Smooth muscle cell (in vitro differentiated cells): ENCODE data around the gene C11orf24. TPM values are rescaled to one million over a fixed set of nuclear protein-coding genes. Genes with fewer than 3 reads are reported as not detected.

Experiments used
- DNase-seq: peaks from one replicate; lab custom pipeline; 2025; ENCODE audit not compliant: unreplicated experiment; lab: John Stamatoyannopoulos, UW
- H2AFZ ChIP-seq: fragments of 200-600 bp; sonication (generic); 2 replicates; pipeline ENCODE4 v1.6.0; 2016; ENCODE audit warnings: antibody characterized with exemption, low read depth, mild to moderate bottlenecking
- H3F3A ChIP-seq: fragments of 200-600 bp; sonication (generic); 2 replicates; pipeline ENCODE4 v1.6.0; 2017; ENCODE audit warnings: antibody characterized with exemption, low read depth
- H3K27ac ChIP-seq: fragments of 200-600 bp; sonication (generic); 2 replicates; pipeline ENCODE4 v1.5.1; 2016; ENCODE audit warnings: low read depth, mild to moderate bottlenecking
- H3K27me3 ChIP-seq: fragments of 200-600 bp; sonication (generic); 2 replicates; pipeline ENCODE4 v1.6.1; 2016; ENCODE audit warnings: low read depth, mild to moderate bottlenecking
- H3K36me3 ChIP-seq: fragments of 200-600 bp; sonication (generic); 2 replicates; pipeline ENCODE4 v1.5.1; 2016; ENCODE audit warnings: low read depth
- H3K4me1 ChIP-seq: fragments of 200-600 bp; sonication (generic); 2 replicates; pipeline ENCODE4 v1.5.1; 2016; ENCODE audit warnings: low read depth
- H3K4me2 ChIP-seq: fragments of 200-600 bp; sonication (generic); 2 replicates; pipeline ENCODE4 v1.6.0; 2016; ENCODE audit warnings: mild to moderate bottlenecking
- H3K4me3 ChIP-seq: fragments of 200-600 bp; sonication (generic); 2 replicates; pipeline ENCODE4 v1.5.1; 2016; ENCODE audit warnings: mild to moderate bottlenecking
- H3K79me2 ChIP-seq: fragments of 200-600 bp; sonication (generic); 2 replicates; pipeline ENCODE4 v1.6.0; 2016; ENCODE audit warnings: low read depth, mild to moderate bottlenecking
- H3K9ac ChIP-seq: fragments of 200-600 bp; sonication (generic); 2 replicates; pipeline ENCODE4 v1.6.0; 2016; ENCODE audit warnings: low read depth
- H3K9me3 ChIP-seq: fragments of 200-600 bp; sonication (generic); replicated peaks from 2 replicates; pipeline ENCODE4 v1.5.1; 2016; ENCODE audit warnings: low read depth
- H4K20me1 ChIP-seq: fragments of 200-600 bp; sonication (generic); 2 replicates; pipeline ENCODE4 v1.6.0; 2016; ENCODE audit warnings: low read depth
- WGBS: methylation state at CpG from one replicate; pipeline ENCODE4 v1.1.7; 2016; ENCODE audit warnings: low lambda C conversion rate; 5-methylcytosine and 5-hydroxymethylcytosine counted together
- polyA plus RNA-seq: library from polyadenylated mRNA; unstranded; fragments of >200 nt; fragmentation: Nextera tagmentation; extraction: Ambion mirVana; gene quantifications from 2 replicates; pipeline ENCODE4 v1.2.1, GENCODE V29; 2016
- total RNA-seq: library from RNA; depleted of rRNA; stranded (reverse); fragments of >200 nt; gene quantifications from 2 replicates; pipeline ENCODE4 v1.2.3, GENCODE V29; 2014
- TF ChIP-seq, protein P1 (sequence below): fragments of 200-600 bp; sonication (generic); IDR thresholded peaks from 2 replicates; pipeline ENCODE4 v1.5.1; 2017; ENCODE audit warnings: borderline replicate concordance, mild to moderate bottlenecking, antibody characterized with exemption; ENCODE audit not compliant: insufficient read depth, poor library complexity, severe bottlenecking

Gene C11orf24
- total and polyA plus RNA-seq, 2 experiments from 2014 or later = 58.1 to 97.5 TPM

DNA sequence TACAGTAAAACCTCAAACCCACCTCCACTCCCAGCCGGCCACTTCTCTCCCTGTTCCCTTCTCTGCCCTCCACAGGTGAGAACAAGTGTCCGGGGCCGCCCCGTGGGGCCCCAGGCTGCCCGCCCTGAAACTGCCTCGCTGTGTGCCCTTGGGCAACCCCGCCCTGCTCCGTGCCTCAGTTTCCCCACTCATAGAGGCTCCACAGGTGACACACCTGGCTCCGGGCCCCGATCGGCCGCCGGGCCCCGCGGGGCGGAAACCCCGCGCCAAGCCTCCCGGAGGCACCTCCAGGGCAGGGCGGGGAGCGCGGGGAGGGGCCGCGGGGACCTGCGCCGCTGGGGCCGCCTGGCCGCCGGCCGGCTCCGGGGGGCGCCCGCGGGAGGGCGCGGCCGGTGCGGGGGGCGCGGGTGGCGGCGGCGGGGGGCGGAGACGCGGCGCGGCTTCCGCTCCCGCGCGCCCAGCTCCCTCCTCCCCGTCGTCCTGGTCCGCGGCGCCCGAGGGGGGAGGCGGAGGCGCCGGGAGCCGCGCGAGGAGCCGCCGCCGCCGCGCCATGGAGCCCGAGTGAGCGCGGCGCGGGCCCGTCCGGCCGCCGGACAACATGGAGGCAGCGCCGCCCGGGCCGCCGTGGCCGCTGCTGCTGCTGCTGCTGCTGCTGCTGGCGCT is 40.5 kb upstream of the C11orf24 start, which contains the start of gene LRP5:
Gene LRP5 (plus strand): TSS at position 475 of the 663 bp plus-strand sequence. CDS start 124 bp downstream, at position 599.
- H3K36me3 ChIP-seq = no peaks in the 10 kb centered on the region
- no peak within 1 kb of the TSS for H3K27ac ChIP-seq
- H3F3A ChIP-seq = peaks cover 3% of the 10 kb centered on the region
- H3K9ac ChIP-seq = peak within 1 kb of the TSS; percentile 16
- H4K20me1 ChIP-seq = peaks cover 22% of the 10 kb centered on the region
- peaks cover 6% of the 10 kb centered on the region for H3K4me1 ChIP-seq
- peaks cover 33% of the 10 kb centered on the region for H3K79me2 ChIP-seq
- 7% methylated on average over 26 of the region's 85 CpGs for WGBS
- H3K27me3 ChIP-seq = no peaks in the 10 kb centered on the region
- H2AFZ ChIP-seq = peak within 1 kb of the TSS; percentile 48
- H3K9me3 ChIP-seq = no peaks in the 10 kb centered on the region
- H3K4me3 ChIP-seq = peak within 1 kb of the TSS; percentile 60
- DNase-seq = no peak
- peak within 1 kb of the TSS; percentile 92 for H3K4me2 ChIP-seq
- TF ChIP-seq, protein P1, sequence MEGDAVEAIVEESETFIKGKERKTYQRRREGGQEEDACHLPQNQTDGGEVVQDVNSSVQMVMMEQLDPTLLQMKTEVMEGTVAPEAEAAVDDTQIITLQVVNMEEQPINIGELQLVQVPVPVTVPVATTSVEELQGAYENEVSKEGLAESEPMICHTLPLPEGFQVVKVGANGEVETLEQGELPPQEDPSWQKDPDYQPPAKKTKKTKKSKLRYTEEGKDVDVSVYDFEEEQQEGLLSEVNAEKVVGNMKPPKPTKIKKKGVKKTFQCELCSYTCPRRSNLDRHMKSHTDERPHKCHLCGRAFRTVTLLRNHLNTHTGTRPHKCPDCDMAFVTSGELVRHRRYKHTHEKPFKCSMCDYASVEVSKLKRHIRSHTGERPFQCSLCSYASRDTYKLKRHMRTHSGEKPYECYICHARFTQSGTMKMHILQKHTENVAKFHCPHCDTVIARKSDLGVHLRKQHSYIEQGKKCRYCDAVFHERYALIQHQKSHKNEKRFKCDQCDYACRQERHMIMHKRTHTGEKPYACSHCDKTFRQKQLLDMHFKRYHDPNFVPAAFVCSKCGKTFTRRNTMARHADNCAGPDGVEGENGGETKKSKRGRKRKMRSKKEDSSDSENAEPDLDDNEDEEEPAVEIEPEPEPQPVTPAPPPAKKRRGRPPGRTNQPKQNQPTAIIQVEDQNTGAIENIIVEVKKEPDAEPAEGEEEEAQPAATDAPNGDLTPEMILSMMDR = no peak

DNA sequence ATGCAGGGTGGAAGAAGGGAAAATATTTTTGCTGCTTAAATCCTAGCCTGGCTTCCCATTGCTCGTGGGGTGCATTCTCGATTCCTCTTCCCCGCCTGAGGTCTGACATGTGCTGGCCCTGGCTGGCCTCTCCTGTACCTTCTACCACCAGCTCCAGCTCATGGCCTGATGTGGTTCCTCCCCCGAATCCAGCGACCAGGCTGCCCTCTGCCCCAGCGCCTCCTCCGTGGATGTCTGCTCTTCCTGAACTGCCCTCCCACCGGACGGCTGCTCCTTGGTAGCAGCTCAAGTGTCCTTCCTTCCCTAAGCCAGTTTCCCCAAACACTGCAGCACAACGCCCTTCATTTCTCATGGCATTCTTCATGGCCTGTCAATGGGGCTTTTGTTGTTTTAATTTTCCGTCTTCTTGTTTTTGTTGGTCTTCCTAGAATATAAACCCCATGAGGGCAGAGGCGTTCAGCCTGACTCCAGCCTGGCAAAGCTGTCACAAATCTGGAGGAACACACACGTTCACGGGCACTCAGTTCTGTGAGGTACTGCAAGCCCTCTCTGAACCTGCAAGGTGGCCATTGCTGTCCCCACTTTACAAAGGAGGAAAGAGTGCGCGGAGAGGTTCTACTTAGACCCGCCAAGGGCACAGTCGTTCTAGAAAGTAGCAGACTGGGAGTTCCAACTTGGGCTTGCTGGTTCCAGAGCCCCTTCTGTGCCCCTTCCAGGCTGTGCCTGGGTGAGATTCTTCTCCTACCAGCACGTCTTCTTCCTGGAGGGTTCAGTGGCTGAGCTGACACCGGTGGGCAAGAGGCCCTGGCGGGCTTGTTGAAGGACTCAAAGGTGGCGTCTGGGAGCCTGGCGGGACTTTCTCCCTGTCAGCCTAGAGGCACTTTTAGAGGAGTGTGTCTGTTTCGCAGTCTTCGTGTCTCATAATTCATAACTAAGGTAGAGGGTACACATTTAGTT is 39.7 kb upstream of the C11orf24 start:
- peaks cover 14% of the 10 kb centered on the region for H4K20me1 ChIP-seq
- H3K9me3 ChIP-seq = no peaks in the 10 kb centered on the region
- H3F3A ChIP-seq = peaks cover 3% of the 10 kb centered on the region
- peaks cover 6% of the 10 kb centered on the region for H3K4me1 ChIP-seq
- 80% methylated on average over 23 of the region's 25 CpGs for WGBS
- TF ChIP-seq, protein P1 = no peak
- no peaks in the 10 kb centered on the region for H3K36me3 ChIP-seq
- DNase-seq = no peak
- H3K79me2 ChIP-seq = peaks cover 25% of the 10 kb centered on the region
- H2AFZ ChIP-seq = no peak overlapping the region
- H3K4me3 ChIP-seq = peak overlapping the region; percentile 47
- H3K27ac ChIP-seq = no peak overlapping the region
- peak overlapping the region; percentile 84 for H3K4me2 ChIP-seq
- no peaks in the 10 kb centered on the region for H3K27me3 ChIP-seq
- no peak overlapping the region for H3K9ac ChIP-seq

DNA sequence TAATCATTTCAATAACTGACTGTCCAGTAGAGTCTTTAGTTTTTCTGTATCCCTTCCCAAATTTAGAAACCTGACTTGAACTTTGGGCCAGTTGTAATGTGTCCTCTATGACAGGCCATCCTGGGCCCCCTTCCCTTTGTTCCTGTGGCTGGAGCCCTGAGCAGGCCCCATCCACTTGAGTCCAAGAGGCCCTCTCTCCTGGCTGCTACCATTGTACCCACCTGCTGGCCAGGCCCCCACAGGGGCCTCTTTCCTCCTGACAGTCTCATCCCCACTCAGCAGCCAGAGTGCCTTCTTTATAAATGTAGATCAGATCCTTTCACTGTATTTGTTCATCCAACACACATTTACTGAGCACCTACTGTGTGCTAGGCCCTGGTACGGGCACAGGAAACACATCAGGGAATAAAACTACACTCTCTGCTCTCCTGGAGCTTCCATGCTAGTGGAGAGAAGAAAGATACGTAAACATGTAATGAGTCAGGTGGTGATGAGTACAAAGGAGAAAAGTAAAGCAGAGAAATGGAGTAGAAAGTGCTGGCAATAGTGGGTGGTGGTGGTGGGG is 37.9 kb upstream of the C11orf24 start:
- TF ChIP-seq, protein P1 = no peak
- Histone ChIP-seq H3K4me1 (peaks cover 6% of the 10 kb centered on the region), H3K9ac (no peak overlapping the region)

More for the DNA sequence above, 37.9 kb upstream of the C11orf24 start:
- Histone ChIP-seq H4K20me1 (no peaks in the 10 kb centered on the region), H3K27ac (no peak overlapping the region), H3K9me3 (no peaks in the 10 kb centered on the region), H3K79me2 (peaks cover 7% of the 10 kb centered on the region), H3K36me3 (no peaks in the 10 kb centered on the region), H3F3A (peaks cover 3% of the 10 kb centered on the region), H3K4me3 (no peak overlapping the region), H3K27me3 (no peaks in the 10 kb centered on the region), H3K4me2 (no peak overlapping the region), H2AFZ (no peak overlapping the region)
- DNase-seq = no peak
- WGBS = 88% methylated on average over 2 of the region's 2 CpGs
